A549 (cell line): ENCODE data around the gene TMEM115. TPM values are rescaled to one million over a fixed set of nuclear protein-coding genes. Genes with fewer than 3 reads are reported as not detected.

ENCODE experiments used
- ATAC-seq, 2 experiments: fragments of 200-7000 bp in 1 of 2; fragments of >200 bp in 1 of 2; cut with Nextera tagmentation in 1 of 2; cut with Tn5 transposase in 1 of 2; 3 replicates each; pipeline versions ENCODE4 v1.8.0 to v1.9.1; 2018 to 2020; ENCODE audit warnings: mild to moderate bottlenecking in 1 of 2, moderate library complexity in 1 of 2
- CTCF ChIA-PET: fragments of 300-600 bp; sonication (Branson Sonifier 250); formaldehyde crosslinking; extraction: SDS; loops from one replicate; lab custom pipeline; 2021; ENCODE audit warnings: antibody characterized with exemption, inconsistent platforms; lab: Yijun Ruan, JAX
- POLR2A ChIA-PET: fragments of 350-600 bp; formaldehyde crosslinking; extraction: SDS; loops from one replicate; lab custom pipeline; 2021; ENCODE audit warnings: antibody characterized with exemption, inconsistent platforms; lab: Yijun Ruan, JAX
- DNase-seq, 2 experiments: peaks; one replicate each; pipeline versions ENCODE4 v3.0.0 to v3.0.0-alpha.2; 2011 to 2016; ENCODE audit warnings: low read depth in 1 of 2, low spot score in 1 of 2
- FAIRE-seq: peaks from 2 replicates; lab custom pipeline; 2011; peaks lifted over from hg19 to GRCh38; lab: Jason Lieb, UNC
- H3K27ac ChIP-seq, 2 experiments: fragments of >200 bp; sonication (Bioruptor Twin); formaldehyde crosslinking; 3 replicates each; pipeline ENCODE4 v1.5.1; 2016 to 2017
- H3K4me1 ChIP-seq: fragments of >200 bp; sonication (Bioruptor Twin); formaldehyde crosslinking; 3 replicates; pipeline ENCODE4 v1.6.1; 2016
- H3K4me2 ChIP-seq: fragments of >200 bp; sonication (Bioruptor Twin); formaldehyde crosslinking; 3 replicates; pipeline ENCODE4 v1.6.1; 2016
- H3K4me3 ChIP-seq: fragments of >200 bp; sonication (Bioruptor Twin); formaldehyde crosslinking; 3 replicates; pipeline ENCODE4 v1.5.1; 2016
- H3K9me3 ChIP-seq: fragments of >200 bp; sonication (Bioruptor Twin); formaldehyde crosslinking; 3 replicates; pipeline ENCODE4 v1.6.1; 2016
- BCL3 ChIP-seq: fragments of >200 bp; sonication (Bioruptor Twin); formaldehyde crosslinking; IDR thresholded peaks from 3 replicates; pipeline ENCODE4 v1.6.1; 2016
- BHLHE40 ChIP-seq: IDR thresholded peaks from 2 replicates; pipeline ENCODE4 v1.6.1; 2012; ENCODE audit warnings: low read depth, low read length, inconsistent platforms
- CBX2 ChIP-seq: fragments of 200-600 bp; sonication (generic); IDR thresholded peaks from 2 replicates; pipeline ENCODE4 v1.6.1; 2016; ENCODE audit warnings: low read depth, mild to moderate bottlenecking, borderline replicate concordance
- CBX8 ChIP-seq: fragments of 200-600 bp; sonication (generic); IDR thresholded peaks from 2 replicates; pipeline ENCODE4 v1.6.1; 2016
- CEBPB ChIP-seq, 2 experiments: fragments of >200 bp in 1 of 2; sonication (Bioruptor Twin) in 1 of 2; formaldehyde crosslinking in 1 of 2; IDR thresholded peaks; 2 replicates each; pipeline ENCODE4 v1.6.1; 2012 to 2016
- CHD4 ChIP-seq: fragments of 200-600 bp; sonication (generic); IDR thresholded peaks from 2 replicates; pipeline ENCODE4 v1.6.1; 2016; ENCODE audit warnings: antibody characterized with exemption, mild to moderate bottlenecking, borderline replicate concordance
- EHF ChIP-seq: fragments of 250-450 bp; sonication (Bioruptor Pico); IDR thresholded peaks from 2 replicates; pipeline ENCODE4 v1.5.0; 2020; ENCODE audit warnings: mild to moderate bottlenecking
- EHMT2 ChIP-seq: fragments of 200-600 bp; sonication (generic); IDR thresholded peaks from 2 replicates; pipeline ENCODE4 v1.6.1; 2016; ENCODE audit warnings: antibody characterized with exemption, low read depth, mild to moderate bottlenecking, moderate library complexity
- ELK1 ChIP-seq: fragments of 150-350 bp; IDR thresholded peaks from 2 replicates; pipeline ENCODE4 v1.6.1; 2014; ENCODE audit warnings: low read depth, mild to moderate bottlenecking, low read length
- EP300 ChIP-seq, 2 experiments: fragments of >200 bp; sonication (Bioruptor Twin); formaldehyde crosslinking; IDR thresholded peaks; 2 replicates in 1 of 2; 3 replicates in 1 of 2; pipeline ENCODE4 v1.6.1; 2016 to 2017
- FOSL2 ChIP-seq, 2 experiments: fragments of 450-650 bp in 1 of 2; fragments of >200 bp in 1 of 2; sonication (Bioruptor Twin) in 1 of 2; formaldehyde crosslinking; IDR thresholded peaks; 2 replicates each; pipeline versions ENCODE4 v1.5.0 to v1.6.1; 2016 to 2020; ENCODE audit warnings: mild to moderate bottlenecking in 1 of 2, moderate library complexity in 1 of 2
- FOXS1 ChIP-seq: fragments of 250-450 bp; sonication (Bioruptor Pico); IDR thresholded peaks from 2 replicates; pipeline ENCODE4 v1.5.0; 2020; ENCODE audit warnings: mild to moderate bottlenecking, moderate library complexity
- GATA3 ChIP-seq: IDR thresholded peaks from 2 replicates; pipeline ENCODE4 v1.6.1; 2012; ENCODE audit warnings: borderline replicate concordance
- HES2 ChIP-seq: fragments of >200 bp; sonication (Bioruptor Twin); formaldehyde crosslinking; IDR thresholded peaks from 2 replicates; pipeline ENCODE4 v1.6.1; 2016
- HOXA7 ChIP-seq: fragments of 250-450 bp; sonication (Bioruptor Pico); IDR thresholded peaks from 2 replicates; pipeline ENCODE4 v1.5.0; 2020; ENCODE audit warnings: mild to moderate bottlenecking, moderate library complexity
- JUNB ChIP-seq: fragments of >200 bp; sonication (Bioruptor Twin); formaldehyde crosslinking; IDR thresholded peaks from 2 replicates; pipeline ENCODE4 v1.6.1; 2016
- NPAS2 ChIP-seq: fragments of 250-450 bp; sonication (Bioruptor Pico); IDR thresholded peaks from 2 replicates; pipeline ENCODE4 v1.8.0; 2022; ENCODE audit warnings: mild to moderate bottlenecking, moderate library complexity, borderline replicate concordance
- POLR2A ChIP-seq: IDR thresholded peaks from 2 replicates; pipeline ENCODE4 v1.6.1; 2012; ENCODE audit warnings: mild to moderate bottlenecking, low read length
- RAD21 ChIP-seq, 2 experiments: fragments of >200 bp in 1 of 2; sonication (Bioruptor Twin) in 1 of 2; formaldehyde crosslinking in 1 of 2; IDR thresholded peaks in 1 of 2; conservative IDR thresholded peaks in 1 of 2; 2 replicates in 1 of 2; 3 replicates in 1 of 2; pipeline ENCODE4 v1.6.1; 2012 to 2018; ENCODE audit warnings: inconsistent platforms in 1 of 2
- REST ChIP-seq: fragments of 200-600 bp; sonication (generic); IDR thresholded peaks from 2 replicates; pipeline ENCODE4 v1.6.1; 2016; ENCODE audit warnings: antibody characterized with exemption, mild to moderate bottlenecking, moderate library complexity
- RFX5 ChIP-seq: fragments of 450-650 bp; IDR thresholded peaks from 2 replicates; pipeline ENCODE4 v1.7.1; 2014; ENCODE audit warnings: antibody characterized with exemption, mild to moderate bottlenecking, moderate library complexity
- SMC3 ChIP-seq: fragments of >200 bp; sonication (Bioruptor Twin); formaldehyde crosslinking; IDR thresholded peaks from 3 replicates; pipeline ENCODE4 v1.6.1; 2018; ENCODE audit warnings: inconsistent platforms
- USF2 ChIP-seq: fragments of 450-650 bp; IDR thresholded peaks from 2 replicates; pipeline ENCODE4 v1.6.1; 2014; ENCODE audit warnings: antibody characterized with exemption
- ZFP36 ChIP-seq: fragments of 450-650 bp; IDR thresholded peaks from 2 replicates; pipeline ENCODE4 v1.6.1; 2014; ENCODE audit warnings: borderline replicate concordance; ENCODE audit not compliant: partially characterized antibody
- WGBS: methylation state at CpG from one replicate; pipeline ENCODE4 v1.1.6; 2017; ENCODE audit errors: missing lambda C conversion rate; 5-methylcytosine and 5-hydroxymethylcytosine counted together
- polyA plus RNA-seq, 4 experiments: library from polyadenylated mRNA; depleted of rRNA in 3 of 4; stranded (reverse); fragments of >200 nt; fragmentation: RNase III in 1 of 4; extraction: RNeasy Plus Mini Kit Qiagen cat#74134 plus additional on column Dnase treatment in 1 of 4; gene quantifications; 2 replicates in 3 of 4; 3 replicates in 1 of 4; pipeline ENCODE4 v1.2.3, GENCODE V29; 2011 to 2017

TMEM115 gene
- polyA plus RNA-seq, 2 of the 4 experiments (the other 2 are of a cell fraction) = 17.4 to 26.8 TPM

GRCh38 chr3:50390508-50391224 lies 31.3 kb upstream of the TMEM115 start:
- DNase-seq (no peak), ATAC-seq (no peak), FAIRE-seq (no peak)
- Histone ChIP-seq H3K27ac (no peak overlapping the region), H3K9me3 (no peaks in the 10 kb centered on the region), H3K4me1 (no peaks in the 10 kb centered on the region), H3K4me3 (no peak overlapping the region), H3K4me2 (no peak overlapping the region)
- WGBS = 58% methylated on average over 5 of the region's 12 CpGs
- POLR2A ChIA-PET = no interaction called here
- CTCF ChIA-PET = interaction anchor here (0.6 to 0.8 kb wide), 2 partner anchors 19 to 44 kb away, joined by 3 read pairs; no protein-coding TSS in a partner anchor
- TF ChIP-seq EP300 (IDR thresholded peaks at IDR 0.05) (no peak), JUNB (no peak), USF2 (no peak), GATA3 (no peak), CHD4 (no peak), EHMT2 (no peak), HES2 (no peak), CEBPB (IDR thresholded peaks at IDR 0.05) (no peak), FOXS1 (CRISPR knock-in tag) (no peak), CBX2 (no peak), ZFP36 (no peak), BCL3 (no peak), CBX8 (no peak), NPAS2 (CRISPR knock-in tag) (no peak), REST (no peak), HOXA7 (CRISPR knock-in tag) (no peak), FOSL2 (IDR thresholded peaks at IDR 0.05) (no peak), FOSL2 (CRISPR knock-in tag; IDR thresholded peaks at IDR 0.05) (no peak), EHF (CRISPR knock-in tag) (no peak), SMC3 (no peak)

GRCh38 chr3:50389414-50389767 lies 30.1 kb upstream of the TMEM115 start:
- H3K4me1 ChIP-seq = no peaks in the 10 kb centered on the region
- no peaks in the 10 kb centered on the region for H3K9me3 ChIP-seq
- ATAC-seq (no peak), FAIRE-seq (no peak), DNase-seq (no peak)
- no peak overlapping the region for H3K4me2 ChIP-seq
- POLR2A ChIA-PET = no interaction called here
- H3K4me3 ChIP-seq = no peak overlapping the region
- CTCF ChIA-PET = interaction anchor here (1.4 to 1.5 kb wide), 2 partner anchors 32 to 39 kb away, joined by 4 read pairs; partner anchors contain the start of genes CYB561D2 and NPRL2
- WGBS = 83% methylated on average over 6 of the region's 6 CpGs
- H3K27ac ChIP-seq = no peak overlapping the region
- TF ChIP-seq ELK1 = no peak
- TF ChIP-seq POLR2A = no peak
- TF ChIP-seq CBX8 = no peak
- no peak for TF ChIP-seq BHLHE40
- no peak for TF ChIP-seq REST
- TF ChIP-seq RFX5 = no peak
- no peak for TF ChIP-seq FOSL2 (IDR thresholded peaks at IDR 0.05)
- no peak for TF ChIP-seq FOSL2 (CRISPR knock-in tag; IDR thresholded peaks at IDR 0.05)
- no peak for TF ChIP-seq GATA3
- TF ChIP-seq HES2 = no peak
- no peak for TF ChIP-seq RAD21 (conservative IDR thresholded peaks at IDR 0.05 in 1 of 2, IDR thresholded peaks at IDR 0.05 in 1 of 2)
